Stimulated activated CD8-positive, alpha-beta memory T cell treated with anti-CD3 and anti-CD28 coated beads, Interleukin-12 subunit alpha, Interleukin-12 subunit beta, amount 100 ng/mL, for 4 hours (primary cell): ENCODE results near the gene USP14.

Source experiments
- DNase-seq: peaks from one replicate; pipeline ENCODE4 v3.0.0-alpha.2; 2020; ENCODE audit warnings: low read depth

The USP14 gene

DNA sequence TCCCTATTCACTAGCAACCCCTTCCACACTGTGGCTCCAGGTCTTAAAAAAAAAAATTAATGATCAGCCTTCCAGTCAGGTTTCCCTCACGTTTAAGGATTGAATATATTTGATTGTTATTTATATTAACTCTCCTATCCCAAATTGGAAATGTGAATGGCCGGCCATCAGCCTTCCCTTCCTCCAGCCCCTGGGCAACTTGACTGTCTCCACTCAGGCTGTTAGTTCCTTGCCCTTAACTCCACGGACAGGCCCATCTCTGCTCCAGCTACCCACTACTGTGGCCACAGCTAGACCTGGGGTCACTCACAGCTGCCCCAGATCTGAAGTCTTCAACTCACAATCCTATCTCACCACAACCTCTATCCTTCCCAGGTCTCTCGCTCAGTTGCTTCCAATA, 69.5 kb downstream of the USP14 start:
- DNase-seq = no peak

DNA sequence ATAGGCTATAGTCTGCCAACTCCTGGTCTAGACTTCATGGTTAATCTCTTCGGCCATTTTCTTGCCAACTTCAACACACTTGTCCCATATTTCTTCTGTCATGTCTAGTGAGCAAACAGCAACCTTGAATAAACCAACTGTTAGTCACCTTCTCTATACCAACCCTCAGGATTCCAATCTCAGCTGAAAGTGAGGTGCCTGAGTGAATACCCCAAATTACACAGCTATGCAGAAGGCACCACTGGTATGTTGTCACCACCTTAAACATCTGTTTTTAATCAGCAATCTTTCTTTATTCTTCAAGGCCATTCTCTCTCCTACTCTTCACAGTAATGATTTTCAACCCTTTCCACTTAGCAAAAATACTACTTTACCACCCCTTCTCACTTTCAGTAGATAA, 70.2 kb downstream of the USP14 start:
- DNase-seq = no peak

DNA sequence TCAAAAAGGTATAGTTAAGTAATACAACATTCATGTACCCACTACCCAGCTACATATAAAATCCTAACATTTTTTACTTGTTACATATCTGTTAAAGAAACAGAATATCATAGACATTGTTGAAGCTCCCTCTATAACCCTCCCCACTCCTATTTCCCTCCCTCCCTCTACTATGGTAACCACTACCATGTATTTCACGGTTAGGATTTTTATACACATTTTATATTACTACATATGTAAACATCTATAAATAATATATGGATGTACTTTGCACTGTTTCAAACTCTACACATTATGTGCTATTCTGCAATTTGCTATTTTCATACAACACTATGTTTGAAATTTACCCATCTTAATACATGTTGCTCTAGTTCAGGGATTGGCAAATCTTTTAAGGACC, 73.2 kb downstream of the USP14 start:
- no peak for DNase-seq

DNA sequence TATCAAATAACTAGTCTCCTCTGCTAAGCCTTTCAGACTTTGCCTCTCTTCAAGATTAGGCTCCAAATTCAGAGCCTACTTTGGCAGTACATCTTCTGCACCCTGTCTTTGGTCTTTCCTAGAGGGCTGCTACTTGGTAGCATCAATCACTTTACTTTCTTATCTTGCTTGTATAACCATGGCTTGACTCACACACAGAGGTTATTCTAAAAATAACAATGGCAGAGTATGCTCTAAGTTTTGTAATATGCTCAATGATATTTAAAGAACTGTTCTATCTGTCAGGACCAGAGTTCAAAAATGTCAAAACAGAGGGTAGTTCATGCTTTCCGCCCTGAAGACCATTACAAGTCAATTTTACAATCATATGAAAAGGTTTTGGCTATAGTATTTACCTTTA, 81.8 kb downstream of the USP14 start:
- no peak for DNase-seq

DNA sequence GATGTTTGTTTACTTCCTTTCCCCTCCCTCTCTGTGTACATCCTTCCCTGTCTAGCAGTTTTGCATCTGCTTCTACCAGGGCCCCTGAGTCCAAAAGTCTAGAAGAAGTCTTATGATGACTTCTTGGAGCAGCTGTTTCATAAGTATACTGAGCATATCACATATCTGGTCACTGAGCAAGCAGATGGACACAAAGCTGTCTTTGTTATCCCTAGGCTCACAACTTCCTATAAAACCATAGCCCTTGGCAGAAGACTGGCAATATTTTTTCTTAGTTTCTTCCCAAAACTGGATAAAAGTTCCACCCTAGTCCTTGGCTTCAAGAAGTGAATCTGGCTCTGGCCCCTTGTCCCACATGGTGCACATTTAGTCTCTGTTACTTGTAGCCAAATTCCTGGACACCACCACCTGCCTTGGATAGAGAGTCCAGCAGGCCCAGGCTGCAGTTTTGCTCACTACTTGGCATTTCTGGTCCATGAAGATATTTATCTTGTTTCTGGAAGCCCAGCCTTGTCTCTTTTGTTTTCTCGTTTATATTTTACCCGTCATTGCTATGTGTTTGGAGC, 87.0 kb downstream of the USP14 start:
- DNase-seq = no peak

DNA sequence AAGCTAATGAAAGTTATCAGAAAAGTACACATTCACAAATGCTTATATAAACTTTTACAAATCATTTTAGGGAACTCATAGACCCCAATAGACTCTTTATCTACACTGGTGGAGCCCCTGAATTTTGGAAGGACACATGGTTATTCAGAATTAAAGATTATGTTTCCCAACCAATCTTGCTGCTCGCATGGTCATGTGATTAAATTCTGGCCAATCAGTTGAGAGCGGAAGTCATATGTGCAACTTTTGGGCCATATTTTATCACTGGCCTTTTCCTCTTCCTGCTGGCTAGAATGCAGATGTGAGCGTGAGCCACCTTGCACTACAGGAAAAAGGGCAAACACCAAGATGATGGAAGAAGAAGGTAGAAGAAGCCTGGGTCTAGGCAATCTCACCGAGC, 89.7 kb downstream of the USP14 start:
- DNase-seq = no peak

DNA sequence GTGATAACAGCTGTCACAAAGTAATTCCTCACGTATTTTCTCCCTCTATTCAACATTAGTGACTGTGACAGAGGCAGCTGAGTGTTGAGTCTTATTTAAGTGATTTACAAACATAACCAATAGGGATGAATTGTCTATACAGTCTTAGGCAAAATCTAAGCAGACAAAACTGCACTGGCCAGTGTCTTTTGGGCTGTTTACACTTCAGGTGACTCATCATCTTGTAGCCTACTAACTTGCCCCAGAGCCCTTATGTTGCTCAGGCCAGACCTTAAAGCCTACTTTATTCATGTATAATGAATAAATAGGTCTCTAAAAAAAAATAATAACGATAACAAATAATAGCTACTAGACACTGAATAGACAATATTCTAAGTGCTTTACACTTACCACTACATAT, 92.3 kb downstream of the USP14 start:
- DNase-seq = no peak

DNA sequence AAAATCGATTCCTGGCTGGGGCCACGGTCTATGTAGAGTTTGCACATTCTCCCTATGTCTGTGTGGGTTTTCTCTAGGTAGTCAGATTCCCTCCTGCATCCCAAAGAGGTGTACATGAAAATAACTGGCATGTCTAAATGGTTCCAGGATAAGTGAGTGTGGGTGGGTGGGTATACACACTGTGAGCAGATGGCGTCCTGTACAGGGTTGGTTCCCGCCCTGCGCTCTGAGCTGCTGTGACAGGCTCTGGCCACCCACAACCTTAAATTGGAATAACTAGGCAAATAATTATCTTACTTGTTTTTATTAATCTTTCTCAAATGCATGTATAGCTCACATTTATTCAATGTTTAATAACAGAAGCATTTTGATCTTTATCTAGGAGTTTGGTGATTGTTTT, 93.2 kb downstream of the USP14 start:
- no peak for DNase-seq

DNA sequence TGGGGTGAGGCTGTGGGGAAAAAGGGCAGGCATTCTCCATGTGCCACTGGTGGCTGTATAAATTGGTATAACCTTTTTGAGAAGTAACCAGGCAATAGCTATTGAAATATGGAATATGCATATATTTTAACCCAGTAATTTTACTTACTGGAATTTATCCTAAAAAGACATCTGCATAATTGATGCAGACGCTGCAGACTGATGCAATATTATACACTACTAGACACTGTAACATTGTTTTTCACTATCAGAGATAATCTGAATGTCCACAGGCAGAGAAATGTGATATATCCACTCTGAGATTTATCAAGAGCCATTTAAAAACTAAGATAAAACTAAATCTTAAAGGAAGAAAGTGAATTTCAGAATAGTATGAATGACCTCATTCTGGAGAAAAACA, 94.8 kb downstream of the USP14 start:
- no peak for DNase-seq

DNA sequence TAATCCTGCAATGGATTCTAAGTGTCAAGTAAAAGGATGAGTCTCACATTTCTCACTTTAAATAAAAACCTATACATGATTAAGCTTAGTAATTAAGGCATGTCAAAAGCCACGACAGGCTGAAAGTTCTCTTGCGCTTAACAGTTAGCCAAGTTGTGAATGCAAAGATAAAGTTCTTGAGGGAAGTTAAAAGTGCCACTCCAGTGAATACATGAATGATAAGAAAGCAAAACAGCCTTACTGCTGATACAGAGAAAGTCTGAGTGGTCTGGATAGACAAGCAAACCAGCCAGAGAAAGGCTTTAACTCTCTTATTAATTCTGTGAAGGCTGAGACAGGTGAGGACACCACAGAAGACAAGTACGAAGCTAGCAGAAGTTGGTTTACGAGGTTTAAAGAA, 96.8 kb downstream of the USP14 start:
- no peak for DNase-seq

DNA sequence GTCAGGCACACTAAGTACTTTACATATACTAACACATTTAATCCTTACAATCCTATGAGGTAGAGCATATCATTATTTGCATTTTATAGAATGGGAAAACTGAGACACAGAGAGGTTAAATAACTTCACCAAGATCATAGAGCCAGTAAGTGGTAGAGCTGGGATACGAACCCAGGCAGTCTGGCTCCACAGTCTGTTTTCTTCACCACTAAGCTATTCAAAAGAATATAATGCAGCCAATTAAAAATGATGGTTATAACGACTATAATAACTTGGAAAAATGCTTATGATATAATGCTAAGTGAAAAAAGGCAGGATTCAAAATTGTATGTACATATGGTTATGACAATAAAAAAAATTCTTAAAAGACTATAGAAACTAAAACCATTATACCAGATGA, 102.2 kb downstream of the USP14 start:
- DNase-seq = no peak

DNA sequence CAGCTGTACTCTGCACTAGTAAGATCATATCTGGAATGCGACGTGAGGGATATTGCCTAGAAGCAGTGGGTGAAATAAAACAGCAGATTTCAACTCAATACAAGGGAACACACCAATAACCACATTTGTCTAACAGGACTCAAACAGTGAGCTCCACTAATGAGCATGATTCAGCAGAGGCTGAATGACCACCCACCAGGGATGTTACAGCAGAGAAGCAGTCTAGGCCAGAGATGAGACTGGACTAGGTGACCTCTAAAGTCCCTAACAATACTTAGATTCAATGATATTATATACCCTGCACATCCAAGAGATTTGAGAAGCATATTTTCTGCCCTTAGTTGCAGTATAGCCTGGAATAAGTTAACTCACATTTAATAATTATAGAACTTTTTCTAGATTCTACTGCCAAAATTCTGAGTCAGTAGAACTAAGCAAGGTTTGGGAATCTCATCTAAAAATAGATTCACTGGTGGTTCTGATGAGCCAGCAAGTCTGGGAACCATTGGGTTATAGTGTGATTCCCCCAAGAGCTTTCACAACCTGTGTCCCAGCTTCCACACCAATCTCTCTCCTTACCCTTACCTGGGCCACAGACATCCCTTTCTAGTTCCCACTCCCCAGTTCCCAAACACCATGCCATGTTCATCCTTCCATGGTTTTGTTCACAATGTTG, 103.2 kb downstream of the USP14 start:
- no peak for DNase-seq
